HL-60 (cell line): ENCODE results near the gene SPATA31E1.

Experiments
- DNase-seq, 2 experiments: peaks; one replicate each; pipeline ENCODE4 v3.0.0-alpha.2; 2010 to 2020; ENCODE audit warnings: low read depth in 1 of 2, low spot score in 1 of 2
- H3K27ac ChIP-seq: fragments of 250-450 bp; sonication (Bioruptor Pico); replicated peaks from 2 replicates; pipeline ENCODE4 v1.5.1; 2020; ENCODE audit warnings: mild to moderate bottlenecking, moderate library complexity
- H3K27me3 ChIP-seq: fragments of 250-450 bp; sonication (Bioruptor Pico); 2 replicates; pipeline ENCODE4 v1.5.1; 2021; ENCODE audit warnings: mild to moderate bottlenecking, moderate library complexity; ENCODE audit not compliant: insufficient read depth, poor library complexity, severe bottlenecking
- H3K4me3 ChIP-seq: replicated peaks from 2 replicates; pipeline ENCODE4 v1.5.1; 2011; ENCODE audit warnings: mild to moderate bottlenecking, control low read depth, low read length; ENCODE audit not compliant: insufficient read depth
- CTCF ChIP-seq: IDR thresholded peaks from one replicate; pipeline ENCODE4 v1.5.1; 2011; ENCODE audit warnings: low read length, control low read depth, inconsistent platforms; ENCODE audit not compliant: insufficient read depth
- GABPA ChIP-seq: IDR thresholded peaks from 2 replicates; pipeline ENCODE4 v1.6.1; 2012; ENCODE audit warnings: low read depth
- POLR2AphosphoS5 ChIP-seq: IDR thresholded peaks from 2 replicates; pipeline ENCODE4 v1.6.1; 2012; ENCODE audit warnings: low read depth
- SPI1 ChIP-seq: IDR thresholded peaks from 2 replicates; pipeline ENCODE4 v1.6.1; 2012; ENCODE audit warnings: low read depth, mild to moderate bottlenecking, borderline replicate concordance
- long read RNA-seq: library from polyadenylated mRNA; unstranded; transcript quantifications from one replicate; pipeline ENCODE4 v2.0.0, GENCODE V29; 2020
- TF ChIP-seq, protein P1 (sequence below): IDR thresholded peaks from 2 replicates; pipeline ENCODE4 v1.6.1; 2012; ENCODE audit warnings: low read depth; ENCODE audit not compliant: insufficient replicate concordance

Gene SPATA31E1
- long read RNA-seq = 0 reads

DNA sequence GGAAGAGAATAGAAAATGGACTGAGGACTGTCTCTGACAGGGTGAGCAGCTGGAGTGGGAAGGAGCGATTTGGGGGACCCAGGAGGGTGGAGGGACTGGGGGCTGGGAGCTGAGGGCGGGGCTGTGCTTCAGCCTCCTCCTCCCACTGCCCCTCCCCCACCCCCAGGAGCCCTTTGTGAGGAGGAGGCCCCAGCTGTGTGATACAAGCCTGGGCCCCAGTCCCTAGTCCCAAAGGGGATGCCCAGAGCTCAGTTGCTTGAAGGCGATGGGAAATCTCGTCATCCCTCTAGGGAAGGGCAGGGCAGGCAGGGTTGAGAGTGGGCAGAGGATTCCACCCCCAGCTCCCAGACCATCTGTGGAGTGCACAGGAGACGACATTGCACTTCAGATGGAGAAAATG, at the start of gene SPATA31E1:
SPATA31E1 (plus strand) TSS at position 251 of the 400 bp plus-strand sequence; CDS start at position 266, 15 bp downstream.
- no peak for TF ChIP-seq POLR2AphosphoS5
- Histone ChIP-seq H3K4me3 (no peak within 1 kb of the TSS), H3K27ac (no peak within 1 kb of the TSS), H3K27me3 (no peaks in the 10 kb centered on the region)
- no peak for DNase-seq

- DNase-seq = no peak
- TF ChIP-seq SPI1 = no peak
- TF ChIP-seq, protein P1, sequence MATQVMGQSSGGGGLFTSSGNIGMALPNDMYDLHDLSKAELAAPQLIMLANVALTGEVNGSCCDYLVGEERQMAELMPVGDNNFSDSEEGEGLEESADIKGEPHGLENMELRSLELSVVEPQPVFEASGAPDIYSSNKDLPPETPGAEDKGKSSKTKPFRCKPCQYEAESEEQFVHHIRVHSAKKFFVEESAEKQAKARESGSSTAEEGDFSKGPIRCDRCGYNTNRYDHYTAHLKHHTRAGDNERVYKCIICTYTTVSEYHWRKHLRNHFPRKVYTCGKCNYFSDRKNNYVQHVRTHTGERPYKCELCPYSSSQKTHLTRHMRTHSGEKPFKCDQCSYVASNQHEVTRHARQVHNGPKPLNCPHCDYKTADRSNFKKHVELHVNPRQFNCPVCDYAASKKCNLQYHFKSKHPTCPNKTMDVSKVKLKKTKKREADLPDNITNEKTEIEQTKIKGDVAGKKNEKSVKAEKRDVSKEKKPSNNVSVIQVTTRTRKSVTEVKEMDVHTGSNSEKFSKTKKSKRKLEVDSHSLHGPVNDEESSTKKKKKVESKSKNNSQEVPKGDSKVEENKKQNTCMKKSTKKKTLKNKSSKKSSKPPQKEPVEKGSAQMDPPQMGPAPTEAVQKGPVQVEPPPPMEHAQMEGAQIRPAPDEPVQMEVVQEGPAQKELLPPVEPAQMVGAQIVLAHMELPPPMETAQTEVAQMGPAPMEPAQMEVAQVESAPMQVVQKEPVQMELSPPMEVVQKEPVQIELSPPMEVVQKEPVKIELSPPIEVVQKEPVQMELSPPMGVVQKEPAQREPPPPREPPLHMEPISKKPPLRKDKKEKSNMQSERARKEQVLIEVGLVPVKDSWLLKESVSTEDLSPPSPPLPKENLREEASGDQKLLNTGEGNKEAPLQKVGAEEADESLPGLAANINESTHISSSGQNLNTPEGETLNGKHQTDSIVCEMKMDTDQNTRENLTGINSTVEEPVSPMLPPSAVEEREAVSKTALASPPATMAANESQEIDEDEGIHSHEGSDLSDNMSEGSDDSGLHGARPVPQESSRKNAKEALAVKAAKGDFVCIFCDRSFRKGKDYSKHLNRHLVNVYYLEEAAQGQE = no peak
- TF ChIP-seq CTCF = no peak
- no peak for TF ChIP-seq GABPA
- no peak for TF ChIP-seq POLR2AphosphoS5
- no peak overlapping the region for H3K27ac ChIP-seq
- H3K27me3 ChIP-seq = peaks cover 4% of the 10 kb centered on the region
- no peak overlapping the region for H3K4me3 ChIP-seq
These were observed 48.3 kb upstream of the SPATA31E1 start for GRCh38 chr9:87834357-87834756.

DNA sequence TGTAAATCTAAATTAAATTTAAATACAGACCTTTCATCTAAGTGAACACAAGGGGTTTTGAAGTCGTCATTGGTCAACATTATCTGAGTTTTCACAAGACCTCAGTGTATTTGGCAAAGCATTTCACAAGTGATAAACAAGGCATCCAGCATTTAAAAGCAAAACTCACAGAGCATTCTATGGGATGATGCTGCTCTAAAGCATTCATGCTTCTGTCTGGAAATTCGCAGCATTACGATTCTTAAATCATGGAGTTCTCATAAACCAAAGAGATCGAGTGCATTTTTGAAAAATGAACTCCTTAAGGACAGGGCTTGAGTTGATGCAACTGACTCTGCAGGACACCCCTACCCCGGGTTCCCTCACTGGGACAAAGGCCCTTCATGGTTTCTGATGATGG, 46.1 kb upstream of the SPATA31E1 start:
- TF ChIP-seq SPI1 = no peak
- no peak for TF ChIP-seq GABPA
- TF ChIP-seq CTCF = no peak
- TF ChIP-seq POLR2AphosphoS5 = no peak
- TF ChIP-seq, protein P1 = no peak
- no peak overlapping the region for H3K27ac ChIP-seq
- no peak overlapping the region for H3K4me3 ChIP-seq
- peaks cover 2% of the 10 kb centered on the region for H3K27me3 ChIP-seq
- DNase-seq = no peak

- Histone ChIP-seq H3K27ac (no peak overlapping the region), H3K27me3 (peaks cover 2% of the 10 kb centered on the region), H3K4me3 (no peak overlapping the region)
- DNase-seq = no peak
- TF ChIP-seq POLR2AphosphoS5 = no peak
These were observed 45.5 kb upstream of the SPATA31E1 start for GRCh38 chr9:87836951-87837705.

DNA sequence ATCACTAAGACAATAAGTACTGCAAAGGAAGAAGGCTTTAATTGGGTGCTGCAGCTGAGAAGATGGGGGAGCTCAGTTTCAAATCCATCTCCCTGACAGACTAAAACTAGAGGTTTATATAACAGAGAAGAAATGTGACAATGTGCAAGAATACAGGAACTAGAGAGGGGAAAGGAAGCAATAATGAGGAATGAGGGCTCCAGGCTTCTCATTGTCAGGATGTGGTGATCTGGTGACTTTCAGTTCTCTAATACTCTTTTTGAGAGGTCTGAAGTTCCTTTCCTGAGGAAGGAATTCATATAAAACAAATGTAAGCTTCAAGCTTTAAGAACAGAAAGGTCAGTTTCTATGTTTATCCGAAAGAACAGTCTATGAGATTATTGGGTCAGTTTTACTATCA, 42.5 kb upstream of the SPATA31E1 start:
- TF ChIP-seq CTCF (no peak), POLR2AphosphoS5 (no peak), GABPA (no peak), SPI1 (no peak)
- TF ChIP-seq, protein P1 = no peak
- H3K27ac ChIP-seq = no peak overlapping the region
- no peaks in the 10 kb centered on the region for H3K27me3 ChIP-seq
- no peak overlapping the region for H3K4me3 ChIP-seq
- DNase-seq = no peak
